T-helper 1 cell treated with Interleukin-12 subunit alpha and Interleukin-12 subunit beta and Interleukin-4 antibody, amounts not matched to agents 30 ng/mL and 1 ng/mL, for 36 hours (primary cell): Measurements from ENCODE around the gene SCNN1A. TPM values are rescaled to one million over a fixed set of nuclear protein-coding genes. Genes with fewer than 3 reads are reported as not detected.

Experiments used
- intact Hi-C: fragments of 100-400 bp; cut with micrococcal nuclease; formaldehyde crosslinking; loops from one replicate; pipeline ENCODE4 v1.15.1; 2024
- total RNA-seq: library from RNA; stranded (reverse); gene quantifications from 2 replicates; pipeline ENCODE4 v1.2.3, GENCODE V29; 2022

The SCNN1A gene
- total RNA-seq, 1 donor from 2014 or later = not detected

- intact Hi-C loops = no loop called here
Measured at GRCh38 chr12:6384499-6385436, 9.4 kb upstream of the SCNN1A start.

- intact Hi-C loops = no loop called here
Measured at GRCh38 chr12:6383572-6384498, 8.5 kb upstream of the SCNN1A start, which contains the start of gene LTBR. Gene LTBR, plus strand, starts transcription at chr12:6384162. Its CDS starts 197 bp downstream, at chr12:6384359.

- intact Hi-C loops = no loop called here
Measured at GRCh38 chr12:6382982-6383381, 7.6 kb upstream of the SCNN1A start.

GRCh38 chr12:6382371-6382770 is 7.0 kb upstream of the SCNN1A start:
- intact Hi-C loops = no loop called here

GRCh38 chr12:6380141-6381121 is 5.1 kb upstream of the SCNN1A start:
- intact Hi-C loops = no loop called here

- intact Hi-C loops = no loop called here
Measured at GRCh38 chr12:6378709-6379472, 3.5 kb upstream of the SCNN1A start.

- intact Hi-C loops = no loop called here
Measured at GRCh38 chr12:6377667-6377994, 2.3 kb upstream of the SCNN1A start.

GRCh38 chr12:6376870-6377666 is 1.7 kb upstream of the SCNN1A start:
- intact Hi-C loops = no loop called here

GRCh38 chr12:6376079-6376869 is 911 bp upstream of the SCNN1A start:
- intact Hi-C loops = no loop called here

GRCh38 chr12:6374786-6375160 is 590 bp downstream of the SCNN1A start:
- intact Hi-C loops = no loop called here

- intact Hi-C loops = no loop called here
Measured at GRCh38 chr12:6374028-6374785, 1.2 kb downstream of the SCNN1A start.

- intact Hi-C loops = no loop called here
Measured at GRCh38 chr12:6373022-6373787, 2.2 kb downstream of the SCNN1A start.

GRCh38 chr12:6372403-6373003 is 2.9 kb downstream of the SCNN1A start:
- intact Hi-C loops = no loop called here

GRCh38 chr12:6370994-6371754 is 4.2 kb downstream of the SCNN1A start:
- intact Hi-C loops = no loop called here

- intact Hi-C loops = no loop called here
Measured at GRCh38 chr12:6370576-6370935, 4.8 kb downstream of the SCNN1A start.
